ENCODE data around the gene RELL2.

The RELL2 gene

DNA sequence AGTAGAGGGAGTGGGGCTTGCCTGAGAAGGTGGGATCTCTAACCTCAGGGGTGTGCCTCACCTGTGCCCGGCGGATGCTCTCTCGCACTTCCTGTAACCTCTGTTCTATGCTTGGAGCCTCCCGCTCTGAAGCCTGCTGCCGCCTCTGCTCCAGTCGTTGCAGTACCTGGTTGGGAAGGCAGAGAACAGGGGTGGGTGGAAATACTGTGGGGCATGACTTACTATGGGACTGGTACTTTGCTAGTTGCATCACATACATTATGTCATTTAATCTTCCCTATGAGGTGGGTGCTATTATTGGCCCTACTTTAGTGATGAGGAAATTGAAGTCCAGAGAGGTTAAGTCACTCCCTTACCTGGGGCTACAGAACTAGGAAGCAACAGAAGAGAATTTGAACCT is 9.2 kb downstream of the RELL2 start:
- TF ChIP-seq, protein P1, sequence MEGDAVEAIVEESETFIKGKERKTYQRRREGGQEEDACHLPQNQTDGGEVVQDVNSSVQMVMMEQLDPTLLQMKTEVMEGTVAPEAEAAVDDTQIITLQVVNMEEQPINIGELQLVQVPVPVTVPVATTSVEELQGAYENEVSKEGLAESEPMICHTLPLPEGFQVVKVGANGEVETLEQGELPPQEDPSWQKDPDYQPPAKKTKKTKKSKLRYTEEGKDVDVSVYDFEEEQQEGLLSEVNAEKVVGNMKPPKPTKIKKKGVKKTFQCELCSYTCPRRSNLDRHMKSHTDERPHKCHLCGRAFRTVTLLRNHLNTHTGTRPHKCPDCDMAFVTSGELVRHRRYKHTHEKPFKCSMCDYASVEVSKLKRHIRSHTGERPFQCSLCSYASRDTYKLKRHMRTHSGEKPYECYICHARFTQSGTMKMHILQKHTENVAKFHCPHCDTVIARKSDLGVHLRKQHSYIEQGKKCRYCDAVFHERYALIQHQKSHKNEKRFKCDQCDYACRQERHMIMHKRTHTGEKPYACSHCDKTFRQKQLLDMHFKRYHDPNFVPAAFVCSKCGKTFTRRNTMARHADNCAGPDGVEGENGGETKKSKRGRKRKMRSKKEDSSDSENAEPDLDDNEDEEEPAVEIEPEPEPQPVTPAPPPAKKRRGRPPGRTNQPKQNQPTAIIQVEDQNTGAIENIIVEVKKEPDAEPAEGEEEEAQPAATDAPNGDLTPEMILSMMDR (IDR thresholded peaks at IDR 0.05) = no peak

DNA sequence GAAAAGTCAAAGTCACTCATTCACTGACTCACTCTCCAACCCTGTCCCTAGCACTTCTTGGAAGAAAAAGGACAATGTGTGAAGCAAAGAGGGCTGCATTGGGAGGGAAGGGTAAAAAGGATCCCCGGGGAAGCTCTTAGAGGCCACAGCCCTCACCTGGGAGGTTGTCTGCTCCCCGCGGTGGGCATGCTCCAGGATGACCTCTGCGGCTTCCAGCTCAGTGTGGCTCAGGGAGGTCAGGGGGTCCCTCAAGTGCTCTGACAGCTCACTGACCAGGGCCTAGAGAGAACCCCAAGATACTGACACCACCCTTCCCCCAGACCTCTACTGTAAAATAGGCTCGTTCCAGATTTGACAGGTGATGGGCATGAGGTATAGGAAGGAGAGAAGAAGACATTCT is 10.4 kb downstream of the RELL2 start:
- TF ChIP-seq, protein P1 (IDR thresholded peaks at IDR 0.05) = no peak

DNA sequence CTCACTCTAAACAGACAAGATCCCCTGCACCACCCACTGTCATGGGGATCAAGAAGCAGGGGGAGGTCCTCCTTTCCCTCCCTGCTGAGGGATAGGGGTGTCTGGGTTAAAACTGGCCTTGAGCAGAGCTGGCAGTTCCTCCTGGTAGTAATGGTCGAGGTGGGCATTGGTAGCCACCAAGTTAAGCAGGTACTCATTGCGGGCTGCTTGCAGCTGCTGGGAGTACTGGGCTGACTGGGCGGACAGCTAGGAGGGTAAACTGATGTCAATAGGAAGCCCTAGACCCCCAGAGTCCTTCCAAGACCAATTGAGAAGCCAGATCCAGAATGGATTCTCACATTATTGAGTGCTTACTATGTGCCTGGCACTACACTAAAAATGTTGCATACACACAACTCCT is 11.1 kb downstream of the RELL2 start:
- TF ChIP-seq, protein P1 (IDR thresholded peaks at IDR 0.05) = no peak

DNA sequence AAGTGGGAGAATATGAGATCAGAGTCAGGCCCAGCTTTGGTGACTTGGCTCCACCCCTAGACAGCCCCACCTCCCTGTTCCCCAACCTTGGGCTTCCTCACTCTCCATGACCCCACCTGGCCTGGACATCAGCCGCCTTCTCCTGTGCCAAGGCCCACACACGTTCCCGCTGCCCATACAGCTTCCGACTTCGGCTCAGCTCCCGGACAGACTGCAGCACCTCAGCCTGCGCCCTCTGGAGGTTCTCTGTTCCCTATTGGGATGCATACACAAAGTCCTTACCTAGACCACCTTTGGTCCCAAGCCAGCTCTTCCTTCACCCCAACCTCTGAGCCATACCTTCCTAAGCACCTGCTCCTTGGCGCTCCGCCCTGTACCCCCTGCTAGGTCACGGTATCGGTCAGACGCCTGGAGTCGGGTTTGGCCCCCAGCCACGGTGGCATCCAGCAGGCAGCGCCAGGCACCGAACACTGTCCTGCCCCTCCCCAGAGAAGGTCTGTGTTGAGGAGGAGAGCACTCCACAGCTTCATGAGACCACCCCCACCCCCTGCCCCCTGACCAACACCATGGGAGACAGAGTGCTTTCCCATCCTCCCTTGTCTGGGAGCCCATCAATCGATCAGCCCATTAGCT is 12.4 kb downstream of the RELL2 start:
- TF ChIP-seq, protein P1 (IDR thresholded peaks at IDR 0.05) = no peak

DNA sequence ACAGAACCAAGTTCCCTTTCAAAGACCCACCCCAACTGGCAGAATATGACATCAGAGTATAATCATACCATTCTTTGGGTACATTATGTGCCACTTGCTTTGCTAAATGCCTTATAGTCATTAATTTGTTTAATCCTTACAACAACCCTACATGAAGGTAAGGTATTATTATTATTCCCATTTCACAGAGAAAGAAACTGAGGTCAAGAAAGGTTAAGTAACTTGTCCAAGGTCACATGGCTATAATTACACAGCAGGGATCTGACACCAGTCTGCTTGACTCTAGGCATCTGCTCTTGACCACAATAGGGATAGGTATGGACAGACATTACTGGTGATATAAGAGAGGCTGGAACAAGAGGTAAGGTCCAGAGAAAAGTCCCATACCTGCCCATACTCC is 13.2 kb downstream of the RELL2 start:
- TF ChIP-seq, protein P1 (IDR thresholded peaks at IDR 0.05) = no peak

DNA sequence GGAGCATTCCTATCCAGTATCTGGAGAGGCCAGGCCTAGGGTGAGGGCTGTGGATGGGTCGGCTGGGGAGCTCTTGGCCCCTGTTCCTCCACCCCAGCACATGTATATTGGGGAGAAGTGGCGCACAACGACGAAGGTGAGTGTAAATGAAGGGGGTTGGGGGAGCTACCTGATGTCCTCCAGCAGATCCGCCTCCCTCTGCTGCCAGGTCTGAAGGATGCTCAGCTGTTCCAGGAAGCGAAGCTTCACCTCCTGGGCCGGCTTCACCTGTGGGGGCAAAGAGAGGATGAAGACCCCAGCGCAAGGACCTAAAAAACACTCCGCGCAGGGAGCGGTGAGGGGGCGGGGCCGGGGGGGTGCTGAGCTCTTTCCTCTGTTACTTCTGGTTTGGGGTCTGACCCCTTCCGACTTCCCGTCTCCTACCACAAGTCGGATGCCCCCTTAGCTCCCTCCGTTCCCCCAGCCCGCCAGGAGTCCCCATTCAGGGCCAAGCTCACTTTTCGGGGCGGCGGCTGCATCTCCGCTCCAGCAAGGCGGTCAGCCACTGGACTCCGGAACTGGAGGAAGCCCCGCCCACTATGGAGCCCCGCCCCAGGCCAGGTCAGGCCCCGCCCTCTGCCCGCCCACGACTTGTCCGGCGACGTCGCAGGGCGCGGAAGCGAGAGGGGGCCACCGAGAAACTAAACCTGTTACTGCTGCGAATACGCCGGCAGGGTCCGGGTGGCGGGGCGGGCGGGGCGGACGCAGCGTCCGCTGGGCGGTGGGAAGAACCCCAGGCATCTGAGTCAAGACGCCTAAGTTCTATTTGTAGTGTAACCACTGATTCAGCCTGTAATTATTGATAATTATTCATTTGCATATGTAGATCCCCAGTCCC is 14.3 kb downstream of the RELL2 start, which contains the start of gene FCHSD1:
Gene FCHSD1 (minus strand): TSS at position 568 of the 877 bp plus-strand sequence. CDS start 50 bp downstream, at position 518.
- TF ChIP-seq, protein P1 (IDR thresholded peaks at IDR 0.05) = no peak

DNA sequence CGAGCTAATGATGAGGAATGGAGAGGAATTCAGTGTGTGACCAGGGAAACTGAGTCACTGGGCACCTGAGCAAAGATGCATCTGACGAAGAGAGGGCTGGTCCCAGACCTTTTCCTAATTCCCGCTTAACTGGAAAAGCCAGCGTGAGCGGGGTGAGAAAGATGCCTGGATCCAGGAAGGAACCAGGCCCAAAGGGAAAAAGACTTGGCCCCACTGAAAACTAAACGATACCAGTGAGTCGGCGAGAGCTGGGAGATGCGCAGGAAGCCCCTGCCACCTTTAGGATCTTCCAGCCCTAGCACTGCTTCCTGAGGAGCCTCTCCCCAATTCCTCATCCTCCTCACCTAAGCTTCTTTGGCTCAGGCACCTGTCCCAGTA is 14.9 kb downstream of the RELL2 start:
- TF ChIP-seq, protein P1 (IDR thresholded peaks at IDR 0.05) = no peak

All from LNCAP (cell line).